Measurements from ENCODE around the gene NBAS. TPM values are rescaled to one million over a fixed set of nuclear protein-coding genes. Genes with fewer than 3 reads are reported as not detected.

The NBAS gene
- total and polyA plus RNA-seq, 2 donors (not counting 3 experiments of a cell fraction or from before 2014, with no cell fraction given): 29.4 to 43.0 TPM

DNA sequence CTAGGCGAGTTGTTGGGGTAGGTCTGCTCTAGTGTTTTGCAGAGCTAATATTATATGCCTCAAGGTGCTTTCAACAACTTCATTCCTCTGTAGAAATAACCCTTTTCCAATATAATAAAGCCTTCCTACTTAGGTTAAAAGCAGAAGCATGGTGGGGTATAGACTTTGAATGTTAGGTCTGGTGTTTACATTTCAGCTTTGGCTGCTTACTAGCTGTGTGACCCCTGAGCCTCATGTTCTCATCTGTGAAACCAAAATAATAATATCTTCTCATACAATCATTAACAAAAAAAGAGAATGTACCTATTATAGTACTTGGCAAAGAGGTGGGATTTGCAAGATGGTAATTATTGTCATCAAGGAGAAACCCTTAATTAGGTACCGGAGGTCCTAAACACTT, 386.6 kb downstream of the NBAS start:
- no TSS peak for BruUV-seq (replicated peaks)
- Histone ChIP-seq H3K79me2 (ENCODE audit: control insufficient read depth, insufficient read depth, low read length) (no peaks in the 10 kb centered on the region), H3K4me3 (replicated peaks in 1 of 3; ENCODE audit: insufficient read depth in 1 of 3, low read depth in 1 of 3, low read length in 3 of 3) (no peak overlapping the region), H3K27me3 (ENCODE audit: control insufficient read depth in 2 of 2, insufficient read depth in 2 of 2, low read length in 2 of 2) (no peaks in the 10 kb centered on the region), H3K9me1 (replicated peaks; ENCODE audit: control insufficient read depth, extremely low read depth, insufficient read depth, low read length) (no peaks in the 10 kb centered on the region), H3K4me2 (ENCODE audit: insufficient read depth, low read length) (no peak overlapping the region), H3K27ac (ENCODE audit: insufficient read depth, low read depth, low read length) (no peak overlapping the region), H3K4me1 (ENCODE audit: control insufficient read depth, extremely low read depth, insufficient read depth, low read length) (peaks cover 16% of the 10 kb centered on the region), H3K9ac (replicated peaks; ENCODE audit: extremely low read depth, insufficient read depth, low read length) (no peak overlapping the region), H4K20me1 (replicated peaks; ENCODE audit: control insufficient read depth, extremely low read depth, insufficient read depth, low read length) (no peaks in the 10 kb centered on the region), H3K9me3 (replicated peaks; ENCODE audit: control insufficient read depth, insufficient read depth, low read length) (no peaks in the 10 kb centered on the region), H2AFZ (ENCODE audit: low read depth, low read length) (no peak overlapping the region), H3K36me3 (ENCODE audit: control insufficient read depth in 2 of 2, extremely low read depth in 1 of 2, insufficient read depth in 2 of 2, low read length in 2 of 2) (no peaks in the 10 kb centered on the region)
- dilution Hi-C loops (cut with MboI; ENCODE audit: extremely low pct_ligation_motif_present, low sequenced_read_pairs) (no loop called here), intact Hi-C loops (cut with micrococcal nuclease) (no loop called here)
- no peak for FAIRE-seq
- no peak for TF ChIP-seq EZH2 (IDR thresholded peaks at IDR 0.05; ENCODE audit: borderline replicate concordance, low read depth, low read length, severe bottlenecking)
- TF ChIP-seq, protein P1, sequence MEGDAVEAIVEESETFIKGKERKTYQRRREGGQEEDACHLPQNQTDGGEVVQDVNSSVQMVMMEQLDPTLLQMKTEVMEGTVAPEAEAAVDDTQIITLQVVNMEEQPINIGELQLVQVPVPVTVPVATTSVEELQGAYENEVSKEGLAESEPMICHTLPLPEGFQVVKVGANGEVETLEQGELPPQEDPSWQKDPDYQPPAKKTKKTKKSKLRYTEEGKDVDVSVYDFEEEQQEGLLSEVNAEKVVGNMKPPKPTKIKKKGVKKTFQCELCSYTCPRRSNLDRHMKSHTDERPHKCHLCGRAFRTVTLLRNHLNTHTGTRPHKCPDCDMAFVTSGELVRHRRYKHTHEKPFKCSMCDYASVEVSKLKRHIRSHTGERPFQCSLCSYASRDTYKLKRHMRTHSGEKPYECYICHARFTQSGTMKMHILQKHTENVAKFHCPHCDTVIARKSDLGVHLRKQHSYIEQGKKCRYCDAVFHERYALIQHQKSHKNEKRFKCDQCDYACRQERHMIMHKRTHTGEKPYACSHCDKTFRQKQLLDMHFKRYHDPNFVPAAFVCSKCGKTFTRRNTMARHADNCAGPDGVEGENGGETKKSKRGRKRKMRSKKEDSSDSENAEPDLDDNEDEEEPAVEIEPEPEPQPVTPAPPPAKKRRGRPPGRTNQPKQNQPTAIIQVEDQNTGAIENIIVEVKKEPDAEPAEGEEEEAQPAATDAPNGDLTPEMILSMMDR (IDR thresholded peaks at IDR 0.05; ENCODE audit: extremely low read depth in 1 of 2, insufficient read depth in 1 of 2, low read depth in 1 of 2, low read length in 2 of 2): no peak
- TF ChIP-seq MYC (IDR thresholded peaks at IDR 0.05; ENCODE audit: low read depth, low read length): no peak
- TF ChIP-seq POLR2AphosphoS5 (IDR thresholded peaks at IDR 0.05; ENCODE audit: insufficient read depth, low read depth, low read length): no peak
- TF ChIP-seq GATA2 (IDR thresholded peaks at IDR 0.05; ENCODE audit: insufficient read depth, insufficient read length, low read depth, low read length): no peak
- TF ChIP-seq POLR2A (IDR thresholded peaks at IDR 0.05; ENCODE audit: low read depth, low read length): no peak
- TF ChIP-seq FOS (IDR thresholded peaks at IDR 0.05; ENCODE audit: borderline replicate concordance, insufficient read depth, low read length): no peak
- TF ChIP-seq, protein P2, sequence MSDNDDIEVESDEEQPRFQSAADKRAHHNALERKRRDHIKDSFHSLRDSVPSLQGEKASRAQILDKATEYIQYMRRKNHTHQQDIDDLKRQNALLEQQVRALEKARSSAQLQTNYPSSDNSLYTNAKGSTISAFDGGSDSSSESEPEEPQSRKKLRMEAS (IDR thresholded peaks at IDR 0.05; ENCODE audit: insufficient read depth, insufficient read length): no peak
- no peak for TF ChIP-seq JUN (IDR thresholded peaks at IDR 0.05; ENCODE audit: borderline replicate concordance, insufficient read depth, insufficient read length, low read depth)
- ChIA-PET POLR2A (no interaction called here), CTCF (no interaction called here)
- no peak for DNase-seq (ENCODE audit: low read depth, low spot score)

All from endothelial cell of umbilical vein (primary cell).